Mesothelial cell of epicardium (in vitro differentiated cells): Measurements from ENCODE around the gene ADAMTS16. TPM values are rescaled to one million over a fixed set of nuclear protein-coding genes. Genes with fewer than 3 reads are reported as not detected.
"Not testable (repeated sequence)": the region's sequence is repeated elsewhere in the genome, so short reads cannot be mapped to it uniquely, and the experiment has no call there.

Source experiments
- DNase-seq, 2 experiments: peaks; one replicate each; pipeline ENCODE4 v3.0.0; 2021; ENCODE audit warnings: low spot score in 2 of 2; ENCODE audit not compliant: unreplicated experiment in 2 of 2
- H3K27ac Mint-ChIP-seq: 2 replicates; pipeline ENCODE4 v1.8.0; 2021; ENCODE audit warnings: mixed read lengths
- H3K27me3 Mint-ChIP-seq: 2 replicates; pipeline ENCODE4 v1.8.0; 2021; ENCODE audit warnings: low read depth, mixed read lengths
- H3K36me3 Mint-ChIP-seq: 2 replicates; pipeline ENCODE4 v1.8.0; 2021; ENCODE audit warnings: mixed read lengths
- H3K4me1 Mint-ChIP-seq: 2 replicates; pipeline ENCODE4 v1.8.0; 2021; ENCODE audit warnings: mixed read lengths
- H3K4me3 Mint-ChIP-seq: 2 replicates; pipeline ENCODE4 v1.8.0; 2021; ENCODE audit warnings: mild to moderate bottlenecking, moderate library complexity, mixed read lengths
- H3K9me3 Mint-ChIP-seq: 2 replicates; pipeline ENCODE4 v1.8.0; 2021; ENCODE audit warnings: mixed read lengths
- CTCF ChIP-seq: fragments of 200-600 bp; sonication (generic); IDR thresholded peaks from one replicate; pipeline ENCODE4 v1.5.0; 2021; ENCODE audit warnings: antibody characterized with exemption; ENCODE audit not compliant: unreplicated experiment
- total RNA-seq: library from RNA; stranded (reverse); gene quantifications from 3 replicates; pipeline ENCODE4 v1.2.1, GENCODE V29; 2021

The ADAMTS16 gene
- total RNA-seq, 1 donor from 2014 or later, result 24.3 TPM

DNA sequence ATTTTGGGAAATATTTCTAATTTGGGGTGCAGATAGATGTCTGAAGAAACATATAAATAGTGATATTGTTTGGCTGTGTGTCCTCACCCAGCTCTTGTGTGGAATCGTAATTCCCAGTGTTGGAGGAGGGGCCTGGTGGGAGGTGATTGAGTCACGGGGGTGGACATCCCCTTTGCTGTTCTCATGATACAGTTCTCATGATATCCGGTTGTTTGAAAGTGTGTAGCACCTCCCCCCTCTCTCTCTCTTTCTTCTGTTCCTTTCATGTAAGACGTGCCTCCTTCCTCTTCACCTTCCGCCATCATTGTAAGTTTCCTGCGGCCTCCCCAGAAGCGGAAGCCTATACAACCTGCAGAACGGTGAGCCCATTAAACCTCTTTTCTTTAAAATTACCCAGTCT, 11.4 kb upstream of the ADAMTS16 start:
- no peaks in the 10 kb centered on the region for H3K36me3 Mint-ChIP-seq
- H3K9me3 Mint-ChIP-seq, result peaks cover 1% of the 10 kb centered on the region
- no peak for DNase-seq
- H3K4me3 Mint-ChIP-seq, result no peak overlapping the region
- H3K27me3 Mint-ChIP-seq, result peaks cover 10% of the 10 kb centered on the region
- H3K4me1 Mint-ChIP-seq, result no peaks in the 10 kb centered on the region
- no peak overlapping the region for H3K27ac Mint-ChIP-seq
- no peak for TF ChIP-seq CTCF

DNA sequence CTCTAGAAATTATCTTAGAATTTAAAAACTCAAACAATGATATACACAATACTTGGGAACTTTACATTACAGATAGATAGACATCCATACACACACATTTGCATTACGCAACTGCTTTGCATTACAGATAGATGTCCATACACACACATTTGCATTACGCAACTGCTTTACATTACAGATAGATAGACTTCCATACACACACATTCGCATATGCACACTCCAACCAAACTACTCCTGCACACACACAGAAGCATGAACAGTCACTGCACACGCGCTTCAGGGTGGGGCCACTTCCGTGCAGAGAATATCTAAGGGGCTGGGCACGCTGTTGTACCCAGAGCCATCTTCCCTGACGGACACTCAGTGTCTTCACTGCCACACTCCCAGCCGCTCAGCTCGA, 7.9 kb upstream of the ADAMTS16 start:
- TF ChIP-seq CTCF, result no peak
- H3K27me3 Mint-ChIP-seq, result peaks cover 14% of the 10 kb centered on the region
- no peak for DNase-seq
- H3K36me3 Mint-ChIP-seq, result no peaks in the 10 kb centered on the region
- no peak overlapping the region for H3K27ac Mint-ChIP-seq
- peaks cover 5% of the 10 kb centered on the region for H3K9me3 Mint-ChIP-seq
- H3K4me1 Mint-ChIP-seq, result peaks cover 7% of the 10 kb centered on the region
- no peak overlapping the region for H3K4me3 Mint-ChIP-seq

DNA sequence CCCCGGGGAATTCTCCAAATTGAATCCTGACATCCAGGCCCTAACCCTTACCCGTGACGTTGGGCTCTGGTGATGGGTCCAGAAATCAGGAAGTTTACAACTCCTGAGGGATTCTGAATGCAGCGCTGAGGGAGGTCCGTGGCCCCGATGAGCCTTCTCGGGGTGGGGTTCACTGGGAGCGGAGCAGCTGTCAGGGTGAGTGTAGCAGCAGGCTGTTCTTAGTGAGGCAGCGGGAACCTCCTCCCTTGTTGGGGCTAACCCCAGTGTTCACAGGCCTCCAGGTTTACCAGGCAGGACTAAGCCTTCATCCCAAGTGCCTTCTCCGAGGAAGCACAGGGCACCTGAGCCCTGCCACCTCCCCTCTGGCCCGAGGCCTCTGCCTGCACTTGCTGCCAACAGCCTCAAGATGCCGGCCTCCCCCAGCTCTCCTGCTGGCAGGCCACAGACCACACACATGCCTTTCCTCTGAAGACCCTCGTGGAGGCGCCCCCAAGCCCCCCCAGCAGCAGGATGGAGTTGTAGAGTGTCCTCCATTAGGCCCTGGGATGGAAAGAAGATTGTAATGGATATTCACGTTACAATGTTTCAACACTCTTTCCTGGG, 7.3 kb upstream of the ADAMTS16 start:
- Mint-ChIP-seq H3K4me1 (peaks cover 7% of the 10 kb centered on the region), H3K27ac (no peak overlapping the region), H3K27me3 (peaks cover 14% of the 10 kb centered on the region), H3K9me3 (peaks cover 5% of the 10 kb centered on the region), H3K4me3 (no peak overlapping the region), H3K36me3 (no peaks in the 10 kb centered on the region)
- TF ChIP-seq CTCF, result no peak
- DNase-seq, result no peak

GRCh38 chr5:5134107-5134506, 6.0 kb upstream of the ADAMTS16 start:
- no peak for DNase-seq
- Mint-ChIP-seq H3K4me1 (peaks cover 10% of the 10 kb centered on the region), H3K9me3 (peaks cover 5% of the 10 kb centered on the region), H3K4me3 (no peak overlapping the region), H3K27ac (no peak overlapping the region), H3K36me3 (no peaks in the 10 kb centered on the region), H3K27me3 (peaks cover 23% of the 10 kb centered on the region)
- no peak for TF ChIP-seq CTCF

DNA sequence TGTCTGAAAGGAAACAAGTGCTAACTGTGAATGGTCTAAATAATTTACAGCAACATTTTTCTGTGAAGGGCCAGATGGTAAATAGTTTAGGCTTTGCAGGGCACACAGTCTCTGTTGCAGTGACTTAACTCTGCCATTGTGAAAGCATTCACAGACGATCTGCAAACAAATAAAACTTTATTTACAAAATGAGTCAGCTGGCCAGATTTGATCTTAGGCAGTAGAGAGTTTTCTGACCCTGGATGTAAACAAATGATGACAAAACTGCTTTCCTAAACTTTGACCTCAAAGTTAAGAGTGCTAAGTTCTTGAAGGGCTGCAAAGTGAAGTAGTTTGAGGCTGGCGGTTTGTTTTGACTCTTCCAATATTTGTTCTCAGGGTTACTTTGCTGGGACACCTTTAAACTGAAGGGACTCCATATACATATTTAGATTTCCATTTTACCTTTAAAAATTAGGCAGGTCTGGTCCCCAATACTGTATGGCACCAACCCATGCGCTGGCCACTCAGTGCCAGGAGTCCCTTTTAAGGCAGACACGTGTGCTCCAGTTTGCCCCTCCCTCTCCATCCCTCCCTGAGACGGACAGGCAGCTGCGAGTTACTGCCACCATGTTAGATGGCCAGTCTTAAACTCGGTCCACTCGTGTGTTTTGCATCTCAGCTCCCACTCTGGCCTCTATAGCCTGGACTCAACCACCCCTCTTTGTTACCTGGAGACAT, 4.0 kb upstream of the ADAMTS16 start:
- Mint-ChIP-seq H3K36me3 (no peaks in the 10 kb centered on the region), H3K27ac (no peak overlapping the region), H3K27me3 (peaks cover 32% of the 10 kb centered on the region), H3K4me1 (peaks cover 16% of the 10 kb centered on the region), H3K4me3 (no peak overlapping the region), H3K9me3 (peaks cover 5% of the 10 kb centered on the region)
- DNase-seq, result no peak
- no peak for TF ChIP-seq CTCF

GRCh38 chr5:5137851-5138250, 2.3 kb upstream of the ADAMTS16 start:
- Mint-ChIP-seq H3K27me3 (peaks cover 38% of the 10 kb centered on the region), H3K4me3 (peak overlapping the region; percentile 41), H3K4me1 (peaks cover 20% of the 10 kb centered on the region)
- not testable (repeated sequence) for DNase-seq, H3K27ac Mint-ChIP-seq, H3K9me3 Mint-ChIP-seq, H3K36me3 Mint-ChIP-seq
